GM12872 (cell line): Measurements from ENCODE around the gene ZNF500.

ENCODE experiments used
- TF ChIP-seq, protein P1 (sequence below): IDR thresholded peaks from 3 replicates; pipeline ENCODE4 v1.5.1; 2011; ENCODE audit warnings: low read depth, mild to moderate bottlenecking, low read length, moderate library complexity; ENCODE audit not compliant: insufficient read depth

Gene ZNF500

DNA sequence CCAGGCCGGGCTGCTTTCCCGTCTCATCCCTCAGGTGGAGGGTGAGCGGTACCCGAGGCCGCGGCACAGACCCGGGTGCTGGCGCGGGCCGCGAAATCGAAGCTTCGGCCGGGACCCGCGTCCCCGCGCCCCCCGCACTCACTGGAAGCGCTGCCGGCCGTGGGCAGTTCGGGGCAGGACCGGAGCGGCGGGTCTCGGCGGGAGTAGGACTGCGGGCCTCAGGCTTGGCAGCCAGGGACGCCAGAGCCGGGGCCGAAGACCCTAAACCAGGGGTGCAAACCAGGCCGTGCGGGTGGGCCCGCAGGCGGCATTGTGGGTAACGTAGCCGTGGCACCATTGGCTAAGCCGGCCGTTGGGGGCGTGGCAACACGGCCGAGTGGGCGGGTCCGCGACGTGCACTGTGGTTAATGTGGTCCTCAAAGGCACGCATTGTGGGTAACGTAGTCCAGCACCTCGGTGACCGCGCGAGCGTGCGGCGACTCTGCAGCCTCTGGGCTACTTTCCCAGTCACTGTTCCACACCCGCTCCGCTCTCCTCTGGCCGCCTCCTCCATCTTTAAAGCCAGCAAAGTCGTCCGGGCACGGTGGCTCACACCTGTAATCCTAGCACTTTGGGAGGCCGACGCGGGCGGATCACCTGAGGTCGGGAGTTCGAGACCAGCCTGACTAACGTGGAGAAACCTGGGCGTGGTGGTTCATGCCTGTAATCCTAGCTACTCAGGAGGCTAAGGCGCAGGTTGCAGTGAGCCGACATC lies at the start of gene ZNF500:
ZNF500 (minus strand) TSS at position 288 of the 754 bp plus-strand sequence. CDS start 1,184 bp downstream, outside the sequence.
- TF ChIP-seq, protein P1, sequence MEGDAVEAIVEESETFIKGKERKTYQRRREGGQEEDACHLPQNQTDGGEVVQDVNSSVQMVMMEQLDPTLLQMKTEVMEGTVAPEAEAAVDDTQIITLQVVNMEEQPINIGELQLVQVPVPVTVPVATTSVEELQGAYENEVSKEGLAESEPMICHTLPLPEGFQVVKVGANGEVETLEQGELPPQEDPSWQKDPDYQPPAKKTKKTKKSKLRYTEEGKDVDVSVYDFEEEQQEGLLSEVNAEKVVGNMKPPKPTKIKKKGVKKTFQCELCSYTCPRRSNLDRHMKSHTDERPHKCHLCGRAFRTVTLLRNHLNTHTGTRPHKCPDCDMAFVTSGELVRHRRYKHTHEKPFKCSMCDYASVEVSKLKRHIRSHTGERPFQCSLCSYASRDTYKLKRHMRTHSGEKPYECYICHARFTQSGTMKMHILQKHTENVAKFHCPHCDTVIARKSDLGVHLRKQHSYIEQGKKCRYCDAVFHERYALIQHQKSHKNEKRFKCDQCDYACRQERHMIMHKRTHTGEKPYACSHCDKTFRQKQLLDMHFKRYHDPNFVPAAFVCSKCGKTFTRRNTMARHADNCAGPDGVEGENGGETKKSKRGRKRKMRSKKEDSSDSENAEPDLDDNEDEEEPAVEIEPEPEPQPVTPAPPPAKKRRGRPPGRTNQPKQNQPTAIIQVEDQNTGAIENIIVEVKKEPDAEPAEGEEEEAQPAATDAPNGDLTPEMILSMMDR = no peak

DNA sequence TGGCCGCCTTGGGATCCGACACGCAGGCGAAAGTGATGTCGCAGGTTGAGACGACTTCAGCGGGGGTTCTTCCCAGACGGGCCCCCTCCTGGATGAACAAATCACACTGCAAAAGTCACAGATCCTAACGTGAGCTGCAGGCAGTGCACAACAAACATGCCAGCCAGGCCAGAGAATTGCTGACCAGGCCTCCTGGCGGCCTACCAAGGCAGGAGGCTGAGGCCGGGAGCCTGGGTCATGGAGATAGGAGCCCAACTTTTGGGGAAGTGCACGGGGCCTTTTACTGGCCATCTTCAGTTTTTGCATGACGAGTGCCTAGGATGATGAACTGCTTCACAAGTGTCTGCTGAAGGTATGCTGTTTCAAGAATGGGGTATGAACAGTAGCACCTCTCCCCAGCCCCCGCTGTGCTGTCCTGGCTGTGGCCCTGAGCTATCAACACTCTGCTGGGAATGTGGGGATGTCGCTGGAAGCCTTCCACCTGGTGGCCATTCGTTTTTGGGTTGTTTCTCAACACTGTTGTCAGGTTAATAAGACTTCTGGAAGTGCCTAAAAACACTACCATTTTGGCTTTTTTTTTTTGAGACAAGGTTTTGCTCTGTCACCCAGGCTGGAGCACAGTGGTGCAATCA lies 47.7 kb upstream of the ZNF500 start:
- TF ChIP-seq, protein P1 = no peak

DNA sequence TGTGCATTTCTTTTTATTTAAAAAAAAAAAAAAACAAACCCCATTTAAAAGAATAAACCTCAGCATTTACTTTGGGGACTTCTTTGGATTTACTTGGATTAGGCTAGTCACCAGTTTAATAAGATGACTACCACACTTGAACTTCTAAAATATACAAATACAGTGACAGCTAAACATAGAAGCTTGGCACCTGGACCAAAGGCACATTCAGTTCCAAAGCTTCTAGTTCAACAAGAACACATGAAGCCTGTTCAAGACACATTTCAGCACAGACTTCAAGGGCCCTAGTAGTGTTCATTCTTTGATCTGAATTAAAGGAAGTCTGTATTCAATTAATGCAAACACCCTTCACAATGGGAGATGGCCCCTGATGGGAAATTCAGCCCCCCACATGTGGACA lies 47.1 kb upstream of the ZNF500 start:
- TF ChIP-seq, protein P1 = no peak

DNA sequence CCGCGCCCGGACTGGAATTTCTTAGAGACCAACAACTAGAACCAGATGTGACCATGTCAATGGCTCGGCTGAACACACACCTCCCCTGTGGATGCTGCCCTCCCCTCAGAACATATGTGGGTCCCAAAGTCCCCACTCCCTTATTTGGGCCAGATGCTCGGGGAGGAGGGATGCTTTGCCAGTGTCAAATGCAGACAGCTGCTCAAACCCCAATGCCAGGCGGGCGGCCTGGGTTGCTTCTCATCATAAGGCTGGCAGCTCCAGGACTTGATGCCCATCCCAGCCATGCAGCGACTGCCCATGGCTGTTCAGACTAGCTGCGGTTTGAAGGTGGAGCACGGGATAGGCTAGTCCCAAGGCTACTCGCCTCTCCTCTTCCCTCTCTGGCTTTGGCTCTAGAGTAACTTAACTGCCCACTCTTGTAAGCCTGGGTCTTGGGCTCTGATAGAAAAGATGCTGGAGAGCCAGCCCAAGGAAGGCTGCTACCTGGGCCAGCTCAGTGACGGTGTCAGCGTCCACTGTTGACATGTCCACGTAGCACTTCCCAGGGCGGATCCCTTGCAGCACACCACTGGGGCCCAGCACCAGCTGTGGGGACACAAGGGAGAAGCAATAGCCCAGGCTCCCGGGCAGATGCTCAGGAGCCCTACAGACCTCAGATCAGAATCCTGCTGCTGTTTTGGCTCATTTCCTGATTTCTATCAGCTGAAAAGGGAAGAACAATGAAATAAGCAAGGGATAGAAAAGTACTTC lies 46.5 kb upstream of the ZNF500 start:
- TF ChIP-seq, protein P1 = no peak

DNA sequence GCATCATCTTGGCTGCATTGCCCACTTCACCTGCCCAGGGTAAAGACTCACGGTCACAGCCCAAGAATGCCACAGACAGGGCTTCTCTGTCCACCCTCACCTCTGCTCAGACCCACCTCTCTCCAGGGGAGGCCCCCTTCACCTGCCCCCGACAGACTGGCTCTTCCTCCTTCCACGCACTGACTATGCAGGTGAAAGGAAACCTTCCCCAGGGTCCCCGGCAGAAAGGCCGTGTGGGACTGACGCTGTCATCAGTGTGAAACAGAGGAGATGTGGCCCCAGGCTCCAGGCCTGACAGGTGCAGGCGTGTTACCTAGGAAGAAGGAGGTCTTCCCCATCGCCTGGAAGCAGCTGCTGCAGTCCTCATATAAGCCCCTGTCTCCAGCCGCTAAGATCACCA lies 44.8 kb upstream of the ZNF500 start:
- TF ChIP-seq, protein P1 = no peak

DNA sequence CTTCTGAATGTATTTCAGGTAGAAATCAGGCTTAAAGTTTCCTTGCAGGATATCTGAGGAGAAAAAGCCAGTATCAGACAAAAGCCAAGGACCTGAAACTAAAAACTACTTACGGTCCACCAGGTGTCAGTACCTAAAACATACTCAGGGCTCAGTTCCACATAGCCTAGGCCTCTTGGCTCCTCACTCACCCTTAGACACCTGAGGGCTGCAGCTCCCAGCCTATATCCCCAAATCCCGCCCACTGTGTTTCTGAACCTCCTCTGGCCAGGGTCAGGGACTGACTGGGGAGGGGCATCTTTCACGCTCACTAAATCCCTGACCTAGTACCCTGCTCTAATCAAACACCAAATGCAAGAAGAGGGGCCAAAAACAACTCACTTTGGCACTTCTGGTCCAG lies 44.3 kb upstream of the ZNF500 start:
- TF ChIP-seq, protein P1 = no peak

DNA sequence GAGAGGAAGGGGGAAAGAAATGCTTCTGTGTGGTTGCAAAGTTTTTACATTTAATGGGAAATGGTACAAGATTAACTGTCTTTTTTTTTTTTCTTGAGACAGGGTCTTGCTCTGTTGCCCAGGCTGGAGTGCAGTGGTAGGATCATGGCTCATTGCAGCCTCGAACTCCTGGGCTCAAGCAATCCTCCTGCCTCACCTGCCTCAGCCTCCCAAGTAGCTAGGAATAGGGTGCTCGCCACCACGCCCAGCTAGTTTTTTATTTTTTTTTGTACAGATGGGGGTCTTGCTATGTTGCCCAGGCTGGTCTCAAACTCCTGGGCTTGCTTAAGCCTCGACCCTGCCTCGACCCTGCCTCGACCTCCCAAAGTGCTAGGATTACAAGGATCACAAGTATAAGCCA lies 39.3 kb upstream of the ZNF500 start:
- TF ChIP-seq, protein P1 = no peak
